Measurements from ENCODE around the gene APBA1.

APBA1 gene

GRCh38 chr9:69574057-69574456 lies 98.1 kb downstream of the APBA1 start:
- no peak for DNase-seq

GRCh38 chr9:69573651-69574050 lies 98.5 kb downstream of the APBA1 start:
- DNase-seq, result no peak

- DNase-seq, result no peak
Observed at GRCh38 chr9:69572611-69573010, 99.6 kb downstream of the APBA1 start.

GRCh38 chr9:69571032-69571431 lies 101.1 kb downstream of the APBA1 start:
- no peak for DNase-seq

GRCh38 chr9:69569738-69570451 lies 102.3 kb downstream of the APBA1 start:
- no peak for DNase-seq

- no peak for DNase-seq
Observed at GRCh38 chr9:69564557-69564956, 107.6 kb downstream of the APBA1 start.

- no peak for DNase-seq
Observed at GRCh38 chr9:69559126-69559525, 113.0 kb downstream of the APBA1 start.

- no peak for DNase-seq
Observed at GRCh38 chr9:69556707-69557106, 115.5 kb downstream of the APBA1 start.

- no peak for DNase-seq
Observed at GRCh38 chr9:69555802-69556201, 116.4 kb downstream of the APBA1 start.

- DNase-seq, result no peak
Observed at GRCh38 chr9:69554945-69555344, 117.2 kb downstream of the APBA1 start.

GRCh38 chr9:69549310-69550202 lies 122.6 kb downstream of the APBA1 start:
- DNase-seq, result no peak

GRCh38 chr9:69548681-69549080 lies 123.5 kb downstream of the APBA1 start:
- no peak for DNase-seq

- DNase-seq, result peak; percentile 46
Observed at GRCh38 chr9:69546265-69546664, 125.9 kb downstream of the APBA1 start.

GRCh38 chr9:69542942-69543704 lies 129.0 kb downstream of the APBA1 start:
- peak; percentile 42 for DNase-seq

GRCh38 chr9:69542058-69542457 lies 130.1 kb downstream of the APBA1 start:
- no peak for DNase-seq

- no peak for DNase-seq
Observed at GRCh38 chr9:69535911-69536310, 136.3 kb downstream of the APBA1 start.

- no peak for DNase-seq
Observed at GRCh38 chr9:69535286-69535832, 136.8 kb downstream of the APBA1 start.

GRCh38 chr9:69532396-69532795 lies 139.8 kb downstream of the APBA1 start:
- peak; percentile 39 for DNase-seq

- no peak for DNase-seq
Observed at GRCh38 chr9:69527454-69527853, 144.7 kb downstream of the APBA1 start.

- DNase-seq, result no peak
Observed at GRCh38 chr9:69526699-69527098, 145.5 kb downstream of the APBA1 start.

GRCh38 chr9:69519470-69520240 lies 152.5 kb downstream of the APBA1 start:
- DNase-seq, result no peak

All from DMS153 (cell line).